GM23248 (cell line): ENCODE data around the gene EPHA7. TPM values are rescaled to one million over a fixed set of nuclear protein-coding genes. Genes with fewer than 3 reads are reported as not detected.

Experiments used
- DNase-seq: peaks from one replicate; pipeline ENCODE4 v3.0.0-alpha.2; 2015
- H2AFZ ChIP-seq: fragments of 200-600 bp; sonication (generic); 2 replicates; pipeline ENCODE4 v1.6.1; 2016; ENCODE audit warnings: antibody characterized with exemption
- H3F3A ChIP-seq: fragments of 200-600 bp; sonication (generic); 2 replicates; pipeline ENCODE4 v1.6.1; 2016; ENCODE audit warnings: mild to moderate bottlenecking, antibody characterized with exemption, mixed run types; ENCODE audit not compliant: insufficient read depth
- H3K27ac ChIP-seq: fragments of 200-600 bp; sonication (generic); 2 replicates; pipeline ENCODE4 v1.5.1; 2016; ENCODE audit warnings: mild to moderate bottlenecking
- H3K27me3 ChIP-seq: fragments of 200-600 bp; sonication (generic); replicated peaks from 2 replicates; pipeline ENCODE4 v1.6.1; 2016; ENCODE audit warnings: mild to moderate bottlenecking; ENCODE audit not compliant: insufficient read depth
- H3K36me3 ChIP-seq: fragments of 200-600 bp; sonication (generic); 2 replicates; pipeline ENCODE4 v1.6.1; 2016; ENCODE audit warnings: low read depth, mild to moderate bottlenecking
- H3K4me1 ChIP-seq: fragments of 200-600 bp; sonication (generic); 2 replicates; pipeline ENCODE4 v1.6.1; 2016; ENCODE audit warnings: mild to moderate bottlenecking; ENCODE audit not compliant: insufficient read depth
- H3K4me2 ChIP-seq: fragments of 200-600 bp; sonication (generic); one replicate; pipeline ENCODE4 v1.6.1; 2016; ENCODE audit warnings: mild to moderate bottlenecking; ENCODE audit not compliant: unreplicated experiment
- H3K4me3 ChIP-seq: fragments of 200-600 bp; sonication (generic); 2 replicates; pipeline ENCODE4 v1.5.1; 2016; ENCODE audit warnings: mild to moderate bottlenecking
- H3K79me2 ChIP-seq: fragments of 200-600 bp; sonication (generic); 2 replicates; pipeline ENCODE4 v1.6.1; 2016; ENCODE audit warnings: mild to moderate bottlenecking; ENCODE audit not compliant: insufficient read depth
- H3K9ac ChIP-seq: fragments of 200-600 bp; sonication (generic); 2 replicates; pipeline ENCODE4 v1.6.1; 2016; ENCODE audit warnings: mild to moderate bottlenecking
- H3K9me2 ChIP-seq: fragments of 200-600 bp; sonication (generic); 2 replicates; pipeline ENCODE4 v1.6.1; 2016; ENCODE audit warnings: mixed run types, mild to moderate bottlenecking, moderate library complexity; ENCODE audit not compliant: insufficient read depth
- H3K9me3 ChIP-seq: fragments of 200-600 bp; sonication (generic); one replicate; pipeline ENCODE4 v1.6.1; 2017; ENCODE audit warnings: low read depth
- H4K20me1 ChIP-seq: fragments of 200-600 bp; sonication (generic); 2 replicates; pipeline ENCODE4 v1.6.0; 2016; ENCODE audit not compliant: insufficient read depth
- EZH2 ChIP-seq: fragments of 200-600 bp; sonication (generic); IDR thresholded peaks from 2 replicates; pipeline ENCODE4 v1.6.1; 2018; ENCODE audit warnings: antibody characterized with exemption, mild to moderate bottlenecking; ENCODE audit not compliant: insufficient read depth, poor library complexity, severe bottlenecking
- EZH2phosphoT487 ChIP-seq: fragments of 200-600 bp; sonication (generic); IDR thresholded peaks from 2 replicates; pipeline ENCODE4 v1.6.1; 2018; ENCODE audit warnings: antibody characterized with exemption, moderate library complexity, mild to moderate bottlenecking, low read depth; ENCODE audit not compliant: insufficient read depth
- WGBS, 2 experiments: methylation state at CpG; one replicate each; pipeline ENCODE4 v1.1.6; 2015 to 2017; ENCODE audit warnings: low lambda C conversion rate in 2 of 2, low coverage in 1 of 2; ENCODE audit errors: missing lambda C conversion rate in 2 of 2; 5-methylcytosine and 5-hydroxymethylcytosine counted together
- in situ Hi-C: fragments of 300-500 bp; cut with MboI; formaldehyde crosslinking; loops from 2 replicates; pipeline ENCODE4 v1.15.0; 2020
- polyA plus RNA-seq: library from polyadenylated mRNA; unstranded; fragments of >200 nt; fragmentation: Nextera tagmentation; extraction: Ambion mirVana; gene quantifications from 2 replicates; pipeline ENCODE4 v1.2.1, GENCODE V29; 2016
- total RNA-seq: library from RNA; depleted of rRNA; stranded (reverse); fragments of >200 nt; shearing (Covaris generic); gene quantifications from 2 replicates; pipeline ENCODE4 v1.2.3, GENCODE V29; 2014

EPHA7 gene
- total and polyA plus RNA-seq, 2 experiments from 2014 or later = not detected

- Histone ChIP-seq H3K9ac (no peak overlapping the region), H3K27me3 (no peaks in the 10 kb centered on the region), H3K9me3 (no peaks in the 10 kb centered on the region), H3K4me2 (no peak overlapping the region), H3K4me3 (no peak overlapping the region), H3K4me1 (no peaks in the 10 kb centered on the region), H3F3A (no peaks in the 10 kb centered on the region), H2AFZ (no peak overlapping the region), H3K27ac (no peak overlapping the region), H3K79me2 (no peaks in the 10 kb centered on the region), H4K20me1 (no peaks in the 10 kb centered on the region), H3K9me2 (no peaks in the 10 kb centered on the region), H3K36me3 (no peaks in the 10 kb centered on the region)
- in situ Hi-C loops = no loop called here
- DNase-seq = no peak
- 0 to 5% methylated on average over 1 of the region's 1 CpG for WGBS, 2 experiments
- TF ChIP-seq EZH2phosphoT487 = no peak
- no peak for TF ChIP-seq EZH2
Measured at GRCh38 chr6:93243231-93243778, 176.1 kb downstream of the EPHA7 start.

DNA sequence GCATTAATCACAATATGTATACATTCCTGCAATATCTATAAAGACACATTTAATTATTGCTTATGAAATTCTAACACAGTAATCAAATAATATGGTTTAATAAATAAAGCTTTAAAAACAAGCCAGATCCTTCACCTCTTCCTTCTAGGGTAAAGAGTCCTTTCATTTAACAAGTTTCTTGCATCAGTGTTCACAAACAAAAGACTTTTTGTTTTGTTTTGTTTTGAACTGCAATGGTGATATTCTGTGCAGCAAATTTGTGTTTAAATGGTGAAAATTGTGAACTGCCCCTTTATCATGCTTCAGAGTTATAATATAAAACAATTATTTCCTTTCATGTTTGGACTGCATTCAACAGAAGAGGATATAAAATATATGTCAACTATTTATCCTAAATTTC lies 177.3 kb downstream of the EPHA7 start:
- Histone ChIP-seq H3K9me2 (no peaks in the 10 kb centered on the region), H4K20me1 (no peaks in the 10 kb centered on the region), H2AFZ (no peak overlapping the region), H3K27ac (no peak overlapping the region), H3K9ac (no peak overlapping the region), H3K4me1 (no peaks in the 10 kb centered on the region), H3K4me3 (no peak overlapping the region), H3F3A (no peaks in the 10 kb centered on the region), H3K4me2 (no peak overlapping the region), H3K79me2 (no peaks in the 10 kb centered on the region), H3K9me3 (no peaks in the 10 kb centered on the region), H3K36me3 (no peaks in the 10 kb centered on the region), H3K27me3 (no peaks in the 10 kb centered on the region)
- in situ Hi-C loops = no loop called here
- no peak for DNase-seq
- TF ChIP-seq EZH2 (no peak), EZH2phosphoT487 (no peak)

- no peak overlapping the region for H3K9ac ChIP-seq
- no peaks in the 10 kb centered on the region for H3K27me3 ChIP-seq
- in situ Hi-C loops = no loop called here
- no peak overlapping the region for H2AFZ ChIP-seq
- no peaks in the 10 kb centered on the region for H3K9me3 ChIP-seq
- no peaks in the 10 kb centered on the region for H3K36me3 ChIP-seq
- no peaks in the 10 kb centered on the region for H3K4me1 ChIP-seq
- H3K27ac ChIP-seq = no peak overlapping the region
- no peaks in the 10 kb centered on the region for H4K20me1 ChIP-seq
- no peaks in the 10 kb centered on the region for H3K79me2 ChIP-seq
- H3K4me3 ChIP-seq = no peak overlapping the region
- TF ChIP-seq EZH2 = no peak
- TF ChIP-seq EZH2phosphoT487 = no peak
- no peak for DNase-seq
- WGBS, 2 experiments = 12 to 16% methylated on average over 1 of the region's 1 CpG
- H3K9me2 ChIP-seq = no peaks in the 10 kb centered on the region
- no peaks in the 10 kb centered on the region for H3F3A ChIP-seq
- H3K4me2 ChIP-seq = no peak overlapping the region
Measured at GRCh38 chr6:93238632-93239031, 180.7 kb downstream of the EPHA7 start.

- Histone ChIP-seq H3K79me2 (no peaks in the 10 kb centered on the region), H3K27me3 (no peaks in the 10 kb centered on the region), H4K20me1 (no peaks in the 10 kb centered on the region), H3K4me3 (no peak overlapping the region), H3K36me3 (no peaks in the 10 kb centered on the region), H3K9me2 (no peaks in the 10 kb centered on the region), H3K4me2 (no peak overlapping the region), H3K27ac (no peak overlapping the region), H2AFZ (no peak overlapping the region), H3K4me1 (no peaks in the 10 kb centered on the region), H3K9me3 (no peaks in the 10 kb centered on the region), H3K9ac (no peak overlapping the region), H3F3A (no peaks in the 10 kb centered on the region)
- WGBS, 2 experiments = 17 to 19% methylated on average over 3 of the region's 3 CpGs
- no peak for DNase-seq
- no peak for TF ChIP-seq EZH2phosphoT487
- TF ChIP-seq EZH2 = no peak
- in situ Hi-C loops = no loop called here
Measured at GRCh38 chr6:93235775-93236174, 183.6 kb downstream of the EPHA7 start.

- in situ Hi-C loops = no loop called here
- no peaks in the 10 kb centered on the region for H3K27me3 ChIP-seq
- WGBS, 2 experiments = 44 to 53% methylated on average over 1 of the region's 1 CpG
- H2AFZ ChIP-seq = no peak overlapping the region
- H3K9me3 ChIP-seq = no peaks in the 10 kb centered on the region
- no peaks in the 10 kb centered on the region for H3K79me2 ChIP-seq
- H3K36me3 ChIP-seq = no peaks in the 10 kb centered on the region
- DNase-seq = no peak
- H3K9me2 ChIP-seq = no peaks in the 10 kb centered on the region
- no peak overlapping the region for H3K27ac ChIP-seq
- no peak overlapping the region for H3K4me3 ChIP-seq
- no peaks in the 10 kb centered on the region for H3F3A ChIP-seq
- TF ChIP-seq EZH2phosphoT487 (no peak), EZH2 (no peak)
- H4K20me1 ChIP-seq = no peaks in the 10 kb centered on the region
- no peak overlapping the region for H3K4me2 ChIP-seq
- no peaks in the 10 kb centered on the region for H3K4me1 ChIP-seq
- no peak overlapping the region for H3K9ac ChIP-seq
Measured at GRCh38 chr6:93226822-93227221, 192.5 kb downstream of the EPHA7 start.
